OCI-LY7 (cell line): ENCODE data around the gene MET. TPM values are rescaled to one million over a fixed set of nuclear protein-coding genes. Genes with fewer than 3 reads are reported as not detected.

Experiments
- BruUV-seq: library from RNA; stranded (reverse); fragments of 400-500 nt; replicated peaks from 2 replicates; lab custom pipeline; 2021; lab: Mats Ljungman, UMichigan
- CTCF ChIA-PET: fragments of 300-600 bp; sonication (Branson Sonifier 250); formaldehyde crosslinking; loops from one replicate; lab custom pipeline; 2022; ENCODE audit warnings: antibody characterized with exemption; ENCODE audit not compliant: unreplicated experiment; lab: Charles Lee
- POLR2A ChIA-PET: fragments of 300-600 bp; sonication (Branson Sonifier 250); formaldehyde crosslinking; loops from one replicate; lab custom pipeline; 2022; ENCODE audit warnings: antibody characterized with exemption; lab: Charles Lee
- DNase-seq: peaks from one replicate; pipeline ENCODE4 v3.0.0-alpha.2; 2015; ENCODE audit warnings: low spot score
- H2AFZ ChIP-seq: fragments of 200-600 bp; sonication (generic), shearing (Covaris generic); 2 replicates; pipeline ENCODE4 v1.6.1; 2014; ENCODE audit warnings: mild to moderate bottlenecking, antibody characterized with exemption, low read length, moderate library complexity
- H3K27ac ChIP-seq: fragments of 200-600 bp; sonication (generic); 2 replicates; pipeline ENCODE4 v1.5.1; 2014; ENCODE audit warnings: mixed run types, low read depth, mild to moderate bottlenecking, moderate library complexity, low read length, inconsistent platforms; ENCODE audit not compliant: poor library complexity, severe bottlenecking
- H3K36me3 ChIP-seq: fragments of 200-600 bp; sonication (generic); 2 replicates; pipeline ENCODE4 v1.6.1; 2014; ENCODE audit warnings: mild to moderate bottlenecking, antibody characterized with exemption, low read length, moderate library complexity, mixed read lengths; ENCODE audit not compliant: insufficient read depth
- H3K4me1 ChIP-seq: fragments of 200-600 bp; sonication (generic); 2 replicates; pipeline ENCODE4 v1.5.1; 2014; ENCODE audit warnings: mild to moderate bottlenecking, low read length; ENCODE audit not compliant: insufficient read depth, poor library complexity, severe bottlenecking
- H3K4me2 ChIP-seq: fragments of 200-600 bp; sonication (generic); 2 replicates; pipeline ENCODE4 v1.6.1; 2014; ENCODE audit warnings: mild to moderate bottlenecking, low read length
- H3K4me3 ChIP-seq: fragments of 200-600 bp; sonication (generic); 2 replicates; pipeline ENCODE4 v1.5.1; 2014; ENCODE audit warnings: mild to moderate bottlenecking, low read depth, low read length; ENCODE audit not compliant: poor library complexity, severe bottlenecking
- H3K79me2 ChIP-seq: fragments of 200-600 bp; sonication (generic); 2 replicates; pipeline ENCODE4 v1.6.1; 2016; ENCODE audit warnings: low read depth, mild to moderate bottlenecking, low read length, moderate library complexity, mixed read lengths; ENCODE audit not compliant: insufficient read depth
- H3K9me2 ChIP-seq: fragments of 200-600 bp; sonication (generic); 2 replicates; pipeline ENCODE4 v1.6.1; 2016; ENCODE audit warnings: mild to moderate bottlenecking, low read length, mixed read lengths; ENCODE audit not compliant: insufficient read depth
- H3K9me3 ChIP-seq: fragments of 200-600 bp; sonication (generic); 2 replicates; pipeline ENCODE4 v1.6.1; 2014; ENCODE audit warnings: mild to moderate bottlenecking, mixed run types, low read length, mixed read lengths
- H4K20me1 ChIP-seq: fragments of 200-600 bp; sonication (generic); 2 replicates; pipeline ENCODE4 v1.6.1; 2014; ENCODE audit warnings: mild to moderate bottlenecking, antibody characterized with exemption, low read length, moderate library complexity, mixed read lengths; ENCODE audit not compliant: insufficient read depth
- CTCF ChIP-seq: fragments of 200-600 bp; sonication (generic); conservative IDR thresholded peaks from 2 replicates; pipeline ENCODE4 v1.5.1; 2014; ENCODE audit warnings: mild to moderate bottlenecking, antibody characterized with exemption, low read length, moderate library complexity, mixed read lengths
- EZH2phosphoT487 ChIP-seq: fragments of 200-600 bp; sonication (generic); IDR thresholded peaks from 2 replicates; pipeline ENCODE4 v1.6.1; 2018; ENCODE audit warnings: low read depth, borderline replicate concordance, mild to moderate bottlenecking, mixed run types, antibody characterized with exemption, low read length, moderate library complexity, mixed read lengths
- intact Hi-C: fragments of 100-400 bp; cut with micrococcal nuclease; formaldehyde crosslinking; loops from one replicate; pipeline ENCODE4 v1.10.0; 2022; ENCODE audit not compliant: unreplicated experiment
- total RNA-seq, 2 experiments: library from RNA; depleted of rRNA in 1 of 2; stranded (reverse); fragments of >200 nt in 1 of 2; shearing (Covaris generic) in 1 of 2; gene quantifications; 2 replicates each; pipeline ENCODE4 v1.2.3, GENCODE V29; 2014 to 2022

MET gene
- total RNA-seq, 2 experiments from 2014 or later = not detected

GRCh38 chr7:116629051-116629463 is 42.9 kb upstream of the MET start:
- no peaks in the 10 kb centered on the region for H3K9me3 ChIP-seq
- H3K36me3 ChIP-seq = no peaks in the 10 kb centered on the region
- no peak for TF ChIP-seq CTCF
- no peak for TF ChIP-seq EZH2phosphoT487
- ChIA-PET CTCF (no interaction called here), POLR2A (no interaction called here)
- intact Hi-C loops = no loop called here
- no peak overlapping the region for H3K4me3 ChIP-seq
- no peak overlapping the region for H2AFZ ChIP-seq
- BruUV-seq = no TSS peak
- no peak overlapping the region for H3K4me2 ChIP-seq
- no peaks in the 10 kb centered on the region for H4K20me1 ChIP-seq
- no peak for DNase-seq
- no peaks in the 10 kb centered on the region for H3K4me1 ChIP-seq
- no peak overlapping the region for H3K27ac ChIP-seq
- H3K9me2 ChIP-seq = no peaks in the 10 kb centered on the region
- no peaks in the 10 kb centered on the region for H3K79me2 ChIP-seq

GRCh38 chr7:116630357-116630756 is 41.6 kb upstream of the MET start:
- CTCF ChIA-PET = no interaction called here
- no peaks in the 10 kb centered on the region for H4K20me1 ChIP-seq
- H2AFZ ChIP-seq = no peak overlapping the region
- intact Hi-C loops = no loop called here
- no peaks in the 10 kb centered on the region for H3K9me2 ChIP-seq
- BruUV-seq = no TSS peak
- no peaks in the 10 kb centered on the region for H3K9me3 ChIP-seq
- DNase-seq = no peak
- H3K4me2 ChIP-seq = no peak overlapping the region
- H3K36me3 ChIP-seq = no peaks in the 10 kb centered on the region
- no peaks in the 10 kb centered on the region for H3K4me1 ChIP-seq
- TF ChIP-seq EZH2phosphoT487 (no peak), CTCF (no peak)
- no peak overlapping the region for H3K4me3 ChIP-seq
- POLR2A ChIA-PET = no interaction called here
- no peaks in the 10 kb centered on the region for H3K79me2 ChIP-seq
- H3K27ac ChIP-seq = no peak overlapping the region

- no peaks in the 10 kb centered on the region for H3K4me1 ChIP-seq
- no peak overlapping the region for H3K27ac ChIP-seq
- CTCF ChIA-PET = no interaction called here
- no peak overlapping the region for H3K4me2 ChIP-seq
- no peak overlapping the region for H3K4me3 ChIP-seq
- H2AFZ ChIP-seq = no peak overlapping the region
- TF ChIP-seq EZH2phosphoT487 = no peak
- no peak for TF ChIP-seq CTCF
- POLR2A ChIA-PET = interaction anchor here (0.7 kb wide), 1 partner anchor 35 kb away, joined by 3 read pairs; no protein-coding TSS in a partner anchor
- H3K9me3 ChIP-seq = no peaks in the 10 kb centered on the region
- no TSS peak for BruUV-seq
- no peaks in the 10 kb centered on the region for H3K36me3 ChIP-seq
- no peak for DNase-seq
- no peaks in the 10 kb centered on the region for H3K9me2 ChIP-seq
- intact Hi-C loops = no loop called here
- no peaks in the 10 kb centered on the region for H3K79me2 ChIP-seq
- no peaks in the 10 kb centered on the region for H4K20me1 ChIP-seq
These were observed 40.9 kb upstream of the MET start for GRCh38 chr7:116630932-116631671.
